ENCODE results near the gene DACT1.
A peak's percentile ranks its signal among the peaks of the same experiment; 100 is the strongest.

DACT1 gene

GRCh38 chr14:58599707-58600106 lies 38.1 kb upstream of the DACT1 start:
- no peak for DNase-seq (ENCODE audit: low read depth in 2 of 2)
- H3K4me3 ChIP-seq (replicated peaks in 1 of 2; ENCODE audit: low read depth in 2 of 2, low read length in 2 of 2), result no peak overlapping the region
- no peak for TF ChIP-seq CTCF (IDR thresholded peaks at IDR 0.05; ENCODE audit: low read depth, low read length)

DNA sequence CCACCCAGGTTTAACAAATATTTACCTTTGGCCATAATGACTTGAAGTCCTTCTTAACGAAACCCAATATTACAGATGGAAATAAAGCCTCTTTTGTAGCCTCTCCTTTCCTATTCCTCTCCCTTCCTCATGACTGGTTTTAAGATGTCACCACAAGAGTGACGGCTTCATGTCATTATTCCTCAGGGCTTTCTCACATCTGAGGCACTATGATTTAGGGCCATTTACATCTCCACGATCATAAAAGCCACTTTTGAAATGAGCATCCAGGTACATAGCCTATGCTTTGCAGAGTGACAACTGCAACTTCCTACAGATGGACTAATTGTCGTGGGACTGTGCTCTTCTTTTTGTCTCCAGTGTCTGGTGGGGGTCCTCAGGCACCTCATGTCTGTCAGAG lies 32.3 kb upstream of the DACT1 start:
- H3K4me3 ChIP-seq (replicated peaks in 1 of 2; ENCODE audit: low read depth in 2 of 2, low read length in 2 of 2), result no peak overlapping the region
- no peak for TF ChIP-seq CTCF (IDR thresholded peaks at IDR 0.05; ENCODE audit: low read depth, low read length)
- no peak for DNase-seq (ENCODE audit: low read depth in 2 of 2)

DNA sequence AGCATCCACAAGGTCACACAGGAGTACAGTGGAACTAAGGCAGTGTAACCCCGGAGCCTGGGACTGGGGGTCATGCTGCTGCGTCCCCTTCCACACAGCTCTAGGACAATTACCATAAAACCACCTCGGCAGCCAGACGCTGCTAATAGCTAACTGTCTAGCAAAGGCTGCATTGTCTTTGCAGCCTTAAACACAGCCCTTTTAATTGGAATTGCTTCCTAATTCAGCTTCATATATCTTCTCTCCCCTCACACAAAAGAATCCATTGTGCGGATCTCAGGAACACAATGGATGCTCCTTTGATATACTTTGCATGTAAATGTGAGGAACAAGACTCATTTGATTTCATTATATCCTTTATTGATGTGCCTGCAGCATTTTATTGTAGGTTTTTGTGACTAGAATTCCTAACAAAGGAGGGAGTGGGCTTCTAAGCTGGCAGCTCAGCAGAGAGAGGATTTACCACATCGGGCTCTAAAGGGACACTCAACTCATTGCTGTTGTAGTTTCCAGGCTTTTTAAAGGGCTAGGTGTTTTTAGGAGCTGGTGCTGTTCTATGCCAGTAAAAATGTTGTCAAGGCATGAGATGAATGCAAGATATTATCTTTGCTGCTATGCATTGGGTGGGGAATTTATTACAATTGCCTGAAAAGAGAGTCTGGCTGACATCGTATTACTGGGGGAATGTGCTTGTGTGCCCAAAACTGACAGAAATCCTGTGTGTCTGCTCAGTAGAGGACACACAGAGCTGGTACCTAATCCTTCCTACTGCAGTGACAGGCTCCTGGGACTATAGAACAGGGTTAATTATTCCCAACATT lies 30.4 kb upstream of the DACT1 start:
- TF ChIP-seq CTCF (IDR thresholded peaks at IDR 0.05; ENCODE audit: low read depth, low read length), result no peak
- H3K4me3 ChIP-seq (replicated peaks in 1 of 2; ENCODE audit: low read depth in 2 of 2, low read length in 2 of 2), result no peak overlapping the region
- DNase-seq (ENCODE audit: low read depth in 2 of 2), result no peak

GRCh38 chr14:58607952-58608317 lies 29.8 kb upstream of the DACT1 start:
- TF ChIP-seq CTCF (IDR thresholded peaks at IDR 0.05; ENCODE audit: low read depth, low read length), result no peak
- no peak overlapping the region for H3K4me3 ChIP-seq (replicated peaks in 1 of 2; ENCODE audit: low read depth in 2 of 2, low read length in 2 of 2)
- peak; percentile 58 to 80 for DNase-seq (ENCODE audit: low read depth in 2 of 2)

- TF ChIP-seq CTCF (IDR thresholded peaks at IDR 0.05; ENCODE audit: low read depth, low read length), result no peak
- H3K4me3 ChIP-seq (replicated peaks in 1 of 2; ENCODE audit: low read depth in 2 of 2, low read length in 2 of 2), result no peak overlapping the region
- DNase-seq (ENCODE audit: low read depth in 2 of 2), result no peak
Observed at GRCh38 chr14:58617619-58618018, 20.1 kb upstream of the DACT1 start.

- no peak for DNase-seq (ENCODE audit: low read depth in 2 of 2)
- TF ChIP-seq CTCF (IDR thresholded peaks at IDR 0.05; ENCODE audit: low read depth, low read length), result no peak
- no peak overlapping the region for H3K4me3 ChIP-seq (replicated peaks in 1 of 2; ENCODE audit: low read depth in 2 of 2, low read length in 2 of 2)
Observed at GRCh38 chr14:58620011-58620410, 17.8 kb upstream of the DACT1 start.

DNA sequence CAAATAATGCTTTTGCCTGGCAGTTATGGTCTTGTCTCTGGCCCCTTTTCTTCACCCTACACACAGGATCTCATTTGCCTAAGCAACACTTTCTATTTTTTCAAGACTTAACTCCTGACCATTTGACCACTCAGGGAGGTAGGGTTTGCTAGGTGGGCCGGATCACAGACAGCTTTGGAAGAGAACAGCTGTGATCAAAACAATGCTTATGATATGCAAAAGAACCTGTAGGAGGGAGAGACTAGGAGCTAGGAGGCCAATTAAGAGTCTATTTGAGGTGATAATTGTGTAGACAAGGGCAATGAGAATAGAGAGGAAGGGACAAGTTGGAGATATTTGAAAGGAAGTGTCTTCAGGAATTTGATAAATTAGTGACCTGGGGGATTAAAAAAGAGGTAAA lies 12.3 kb upstream of the DACT1 start:
- no peak for DNase-seq (ENCODE audit: low read depth in 2 of 2)
- no peak overlapping the region for H3K4me3 ChIP-seq (replicated peaks in 1 of 2; ENCODE audit: low read depth in 2 of 2, low read length in 2 of 2)

More for the DNA sequence above, 12.3 kb upstream of the DACT1 start:
- TF ChIP-seq CTCF (IDR thresholded peaks at IDR 0.05; ENCODE audit: low read depth, low read length), result no peak

Measured in cardiac fibroblast (primary cell).